K562 (cell line): Measurements from ENCODE around the gene DOK7.

Source experiments
- CREB1 ChIP-seq, 2 experiments: sonication (generic) in 1 of 2; formaldehyde crosslinking in 1 of 2; IDR thresholded peaks; 2 replicates each; pipeline versions ENCODE4 v1.6.1 to v1.8.0; 2012 to 2022; ENCODE audit warnings: inconsistent platforms in 1 of 2, mild to moderate bottlenecking in 1 of 2, missing genetic modification reagents in 1 of 2, moderate library complexity in 1 of 2
- CTCF ChIP-seq, 3 experiments: IDR thresholded peaks in 2 of 3; conservative IDR thresholded peaks in 1 of 3; 2 replicates each; pipeline ENCODE4 v1.5.1; 2011 to 2012; ENCODE audit warnings: low read length in 3 of 3, mild to moderate bottlenecking in 3 of 3, control low read depth in 2 of 3, improper control_type of control experiment in 1 of 3, inconsistent platforms in 1 of 3, low read depth in 1 of 3, mixed read lengths in 1 of 3, moderate library complexity in 1 of 3; ENCODE audit not compliant: insufficient read depth in 2 of 3
- ETV5 ChIP-seq: sonication (generic); formaldehyde crosslinking; IDR thresholded peaks from 2 replicates; pipeline ENCODE4 v1.4.0; 2020; ENCODE audit warnings: low read depth, mild to moderate bottlenecking, missing genetic modification reagents
- HDAC2 ChIP-seq: fragments of 450-650 bp; IDR thresholded peaks from 2 replicates; pipeline ENCODE4 v1.6.1; 2016; ENCODE audit warnings: mild to moderate bottlenecking
- MECOM ChIP-seq: fragments of 250-450 bp; sonication (Bioruptor Pico); IDR thresholded peaks from 2 replicates; pipeline ENCODE4 v1.8.0; 2022; ENCODE audit warnings: inconsistent platforms
- MITF ChIP-seq: IDR thresholded peaks from 2 replicates; pipeline ENCODE4 v1.6.1; 2014; ENCODE audit warnings: antibody characterized with exemption
- RHOXF2B ChIP-seq: fragments of 250-450 bp; sonication (Bioruptor Pico); conservative IDR thresholded peaks from 2 replicates; pipeline ENCODE4 v1.5.1; 2021
- SP2 ChIP-seq: IDR thresholded peaks from 2 replicates; pipeline ENCODE4 v1.6.1; 2011; ENCODE audit warnings: mild to moderate bottlenecking, low read depth, low read length, moderate library complexity; ENCODE audit not compliant: poor library complexity, severe bottlenecking; ENCODE audit errors: extremely low read depth
- YY1 ChIP-seq, 3 experiments: IDR thresholded peaks; 2 replicates each; pipeline ENCODE4 v1.6.1; 2011; ENCODE audit warnings: low read length in 2 of 3, mild to moderate bottlenecking in 2 of 3, moderate library complexity in 2 of 3, borderline replicate concordance in 1 of 3, control low read depth in 1 of 3, low read depth in 1 of 3; ENCODE audit not compliant: insufficient read depth in 3 of 3, insufficient replicate concordance in 2 of 3, control insufficient read depth in 1 of 3, insufficient read length in 1 of 3; ENCODE audit errors: extremely low read depth in 1 of 3
- ZBTB8A ChIP-seq: fragments of 450-650 bp; IDR thresholded peaks from 2 replicates; pipeline ENCODE4 v1.6.1; 2018; ENCODE audit warnings: mild to moderate bottlenecking, moderate library complexity; ENCODE audit not compliant: partially characterized antibody
- ZNF23 ChIP-seq: fragments of 250-450 bp; sonication (Bioruptor Pico); IDR thresholded peaks from 2 replicates; pipeline ENCODE4 v1.4.0; 2020; ENCODE audit warnings: mild to moderate bottlenecking
- ZNF41 ChIP-seq: fragments of 250-450 bp; sonication (Bioruptor Pico); conservative IDR thresholded peaks from 2 replicates; pipeline ENCODE4 v1.4.0; 2020; ENCODE audit warnings: mild to moderate bottlenecking
- TF ChIP-seq, protein P1 (sequence below): sonication (generic); formaldehyde crosslinking; IDR thresholded peaks from 2 replicates; pipeline ENCODE4 v1.8.1; 2022; ENCODE audit warnings: missing genetic modification reagents
- TF ChIP-seq, protein P2 (sequence below): fragments of 450-650 bp; IDR thresholded peaks from 2 replicates; pipeline ENCODE4 v1.6.1; 2017; ENCODE audit warnings: antibody characterized with exemption, mild to moderate bottlenecking

DNA sequence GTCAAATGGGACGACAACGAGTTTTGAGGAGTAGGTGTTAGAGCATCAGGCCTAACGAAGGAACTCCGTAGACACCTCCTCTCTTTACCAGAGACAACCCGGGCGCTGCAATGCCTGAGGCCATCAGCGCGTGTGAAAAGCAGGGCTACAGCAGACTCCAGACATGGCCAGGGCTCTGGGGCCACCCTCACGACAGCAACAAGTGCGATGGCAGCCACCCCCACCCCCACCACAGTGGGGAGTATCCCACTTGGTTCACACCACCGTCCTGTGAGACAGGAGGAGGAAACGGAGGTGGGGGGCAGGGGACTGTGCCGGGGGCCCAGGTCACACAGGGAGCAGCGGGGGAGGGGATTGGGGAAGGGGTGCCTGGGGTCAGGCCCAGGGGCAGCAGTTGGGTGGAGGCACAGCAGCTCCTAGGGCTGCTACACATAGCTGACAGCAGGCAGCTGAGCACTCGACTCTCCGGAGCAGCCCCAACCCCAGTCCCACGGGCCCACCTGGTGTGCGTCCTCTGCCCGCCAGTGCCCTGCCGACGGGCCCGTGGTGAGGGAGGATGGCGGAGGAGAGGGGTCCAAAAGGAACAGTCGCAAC is 60.6 kb downstream of the DOK7 start:
- TF ChIP-seq, protein P1, sequence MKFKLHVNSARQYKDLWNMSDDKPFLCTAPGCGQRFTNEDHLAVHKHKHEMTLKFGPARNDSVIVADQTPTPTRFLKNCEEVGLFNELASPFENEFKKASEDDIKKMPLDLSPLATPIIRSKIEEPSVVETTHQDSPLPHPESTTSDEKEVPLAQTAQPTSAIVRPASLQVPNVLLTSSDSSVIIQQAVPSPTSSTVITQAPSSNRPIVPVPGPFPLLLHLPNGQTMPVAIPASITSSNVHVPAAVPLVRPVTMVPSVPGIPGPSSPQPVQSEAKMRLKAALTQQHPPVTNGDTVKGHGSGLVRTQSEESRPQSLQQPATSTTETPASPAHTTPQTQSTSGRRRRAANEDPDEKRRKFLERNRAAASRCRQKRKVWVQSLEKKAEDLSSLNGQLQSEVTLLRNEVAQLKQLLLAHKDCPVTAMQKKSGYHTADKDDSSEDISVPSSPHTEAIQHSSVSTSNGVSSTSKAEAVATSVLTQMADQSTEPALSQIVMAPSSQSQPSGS (CRISPR knock-in tag) = no peak
- TF ChIP-seq MECOM (CRISPR knock-in tag) = no peak
- no peak for TF ChIP-seq RHOXF2B (CRISPR knock-in tag)
- no peak for TF ChIP-seq ZNF41 (CRISPR knock-in tag)
- TF ChIP-seq MITF = no peak
- no peak for TF ChIP-seq CTCF (IDR thresholded peaks at IDR 0.05 in 2 of 3, conservative IDR thresholded peaks at IDR 0.05 in 1 of 3; ENCODE audit: insufficient read depth in 2 of 3, low read depth in 1 of 3, low read length in 3 of 3)
- TF ChIP-seq ZNF23 (CRISPR knock-in tag) = no peak
- TF ChIP-seq SP2 = no peak
- TF ChIP-seq, protein P2, sequence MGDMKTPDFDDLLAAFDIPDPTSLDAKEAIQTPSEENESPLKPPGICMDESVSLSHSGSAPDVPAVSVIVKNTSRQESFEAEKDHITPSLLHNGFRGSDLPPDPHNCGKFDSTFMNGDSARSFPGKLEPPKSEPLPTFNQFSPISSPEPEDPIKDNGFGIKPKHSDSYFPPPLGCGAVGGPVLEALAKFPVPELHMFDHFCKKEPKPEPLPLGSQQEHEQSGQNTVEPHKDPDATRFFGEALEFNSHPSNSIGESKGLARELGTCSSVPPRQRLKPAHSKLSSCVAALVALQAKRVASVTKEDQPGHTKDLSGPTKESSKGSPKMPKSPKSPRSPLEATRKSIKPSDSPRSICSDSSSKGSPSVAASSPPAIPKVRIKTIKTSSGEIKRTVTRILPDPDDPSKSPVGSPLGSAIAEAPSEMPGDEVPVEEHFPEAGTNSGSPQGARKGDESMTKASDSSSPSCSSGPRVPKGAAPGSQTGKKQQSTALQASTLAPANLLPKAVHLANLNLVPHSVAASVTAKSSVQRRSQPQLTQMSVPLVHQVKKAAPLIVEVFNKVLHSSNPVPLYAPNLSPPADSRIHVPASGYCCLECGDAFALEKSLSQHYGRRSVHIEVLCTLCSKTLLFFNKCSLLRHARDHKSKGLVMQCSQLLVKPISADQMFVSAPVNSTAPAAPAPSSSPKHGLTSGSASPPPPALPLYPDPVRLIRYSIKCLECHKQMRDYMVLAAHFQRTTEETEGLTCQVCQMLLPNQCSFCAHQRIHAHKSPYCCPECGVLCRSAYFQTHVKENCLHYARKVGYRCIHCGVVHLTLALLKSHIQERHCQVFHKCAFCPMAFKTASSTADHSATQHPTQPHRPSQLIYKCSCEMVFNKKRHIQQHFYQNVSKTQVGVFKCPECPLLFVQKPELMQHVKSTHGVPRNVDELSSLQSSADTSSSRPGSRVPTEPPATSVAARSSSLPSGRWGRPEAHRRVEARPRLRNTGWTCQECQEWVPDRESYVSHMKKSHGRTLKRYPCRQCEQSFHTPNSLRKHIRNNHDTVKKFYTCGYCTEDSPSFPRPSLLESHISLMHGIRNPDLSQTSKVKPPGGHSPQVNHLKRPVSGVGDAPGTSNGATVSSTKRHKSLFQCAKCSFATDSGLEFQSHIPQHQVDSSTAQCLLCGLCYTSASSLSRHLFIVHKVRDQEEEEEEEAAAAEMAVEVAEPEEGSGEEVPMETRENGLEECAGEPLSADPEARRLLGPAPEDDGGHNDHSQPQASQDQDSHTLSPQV = no peak
- no peak for TF ChIP-seq ETV5 (CRISPR knock-in tag)
- no peak for TF ChIP-seq HDAC2
- TF ChIP-seq ZBTB8A = no peak
- no peak for TF ChIP-seq CREB1 (IDR thresholded peaks at IDR 0.05)
- TF ChIP-seq CREB1 (CRISPR knock-in tag; IDR thresholded peaks at IDR 0.05) = no peak
- no peak for TF ChIP-seq YY1 (IDR thresholded peaks at IDR 0.05; ENCODE audit: borderline replicate concordance in 1 of 3, control insufficient read depth in 1 of 3, extremely low read depth in 1 of 3, insufficient read depth in 3 of 3, insufficient read length in 1 of 3, insufficient replicate concordance in 2 of 3, low read depth in 1 of 3, low read length in 2 of 3)
